ENCODE data around the gene THRB. TPM values are rescaled to one million over a fixed set of nuclear protein-coding genes. Genes with fewer than 3 reads are reported as not detected.
A peak's percentile ranks its signal among the peaks of the same experiment; 100 is the strongest.

THRB gene
- polyA plus RNA-seq, 1 experiment: 0.83 TPM

DNA sequence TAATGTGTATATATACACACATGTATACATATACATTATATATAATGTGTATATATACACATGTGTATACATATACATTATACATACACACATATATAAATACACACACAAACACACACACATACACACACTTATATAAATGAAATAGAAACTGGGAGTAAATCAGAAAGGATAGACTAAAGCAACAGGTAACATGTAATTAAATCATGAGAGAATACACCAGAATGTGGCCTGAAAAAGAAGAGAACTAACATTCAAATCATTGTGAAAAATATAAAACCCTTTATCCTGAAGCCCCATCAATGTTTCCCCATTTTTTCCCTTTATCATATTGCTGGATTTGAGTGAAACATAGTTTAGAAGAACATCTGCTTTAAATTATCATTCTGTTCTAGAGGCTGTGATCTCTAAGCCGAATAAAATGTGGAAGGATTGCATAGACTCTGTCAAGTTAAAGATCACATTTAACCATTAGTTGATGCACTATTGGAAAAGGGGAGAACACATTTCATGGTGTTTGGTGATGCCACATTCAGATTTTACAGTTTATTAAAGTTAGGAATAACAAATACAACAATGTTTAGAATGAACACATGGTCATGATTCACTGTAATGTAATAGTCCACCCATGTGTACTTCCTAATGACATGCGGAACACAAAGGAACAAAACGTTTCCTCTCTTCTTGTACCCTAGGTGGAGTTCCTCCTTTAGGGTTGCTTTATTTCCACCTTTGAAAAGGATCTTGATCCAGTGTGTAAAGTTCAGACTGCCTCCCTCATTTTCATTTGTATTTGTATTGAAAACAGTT lies 12.5 kb upstream of the THRB start:
- no peak overlapping the region for H3K4me3 ChIP-seq (ENCODE audit: low read depth, low read length)
- ChIA-PET CTCF (no interaction called here), POLR2A (no interaction called here)
- no peaks in the 10 kb centered on the region for H3K27me3 ChIP-seq (ENCODE audit: control insufficient read depth, insufficient read depth, low read length)
- TF ChIP-seq, protein P1, sequence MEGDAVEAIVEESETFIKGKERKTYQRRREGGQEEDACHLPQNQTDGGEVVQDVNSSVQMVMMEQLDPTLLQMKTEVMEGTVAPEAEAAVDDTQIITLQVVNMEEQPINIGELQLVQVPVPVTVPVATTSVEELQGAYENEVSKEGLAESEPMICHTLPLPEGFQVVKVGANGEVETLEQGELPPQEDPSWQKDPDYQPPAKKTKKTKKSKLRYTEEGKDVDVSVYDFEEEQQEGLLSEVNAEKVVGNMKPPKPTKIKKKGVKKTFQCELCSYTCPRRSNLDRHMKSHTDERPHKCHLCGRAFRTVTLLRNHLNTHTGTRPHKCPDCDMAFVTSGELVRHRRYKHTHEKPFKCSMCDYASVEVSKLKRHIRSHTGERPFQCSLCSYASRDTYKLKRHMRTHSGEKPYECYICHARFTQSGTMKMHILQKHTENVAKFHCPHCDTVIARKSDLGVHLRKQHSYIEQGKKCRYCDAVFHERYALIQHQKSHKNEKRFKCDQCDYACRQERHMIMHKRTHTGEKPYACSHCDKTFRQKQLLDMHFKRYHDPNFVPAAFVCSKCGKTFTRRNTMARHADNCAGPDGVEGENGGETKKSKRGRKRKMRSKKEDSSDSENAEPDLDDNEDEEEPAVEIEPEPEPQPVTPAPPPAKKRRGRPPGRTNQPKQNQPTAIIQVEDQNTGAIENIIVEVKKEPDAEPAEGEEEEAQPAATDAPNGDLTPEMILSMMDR (IDR thresholded peaks at IDR 0.05; ENCODE audit: insufficient read depth, low read depth, low read length): no peak
- no peak for DNase-seq (ENCODE audit: low read depth)
- H3K36me3 ChIP-seq (ENCODE audit: control insufficient read depth, insufficient read depth, low read length): no peaks in the 10 kb centered on the region

DNA sequence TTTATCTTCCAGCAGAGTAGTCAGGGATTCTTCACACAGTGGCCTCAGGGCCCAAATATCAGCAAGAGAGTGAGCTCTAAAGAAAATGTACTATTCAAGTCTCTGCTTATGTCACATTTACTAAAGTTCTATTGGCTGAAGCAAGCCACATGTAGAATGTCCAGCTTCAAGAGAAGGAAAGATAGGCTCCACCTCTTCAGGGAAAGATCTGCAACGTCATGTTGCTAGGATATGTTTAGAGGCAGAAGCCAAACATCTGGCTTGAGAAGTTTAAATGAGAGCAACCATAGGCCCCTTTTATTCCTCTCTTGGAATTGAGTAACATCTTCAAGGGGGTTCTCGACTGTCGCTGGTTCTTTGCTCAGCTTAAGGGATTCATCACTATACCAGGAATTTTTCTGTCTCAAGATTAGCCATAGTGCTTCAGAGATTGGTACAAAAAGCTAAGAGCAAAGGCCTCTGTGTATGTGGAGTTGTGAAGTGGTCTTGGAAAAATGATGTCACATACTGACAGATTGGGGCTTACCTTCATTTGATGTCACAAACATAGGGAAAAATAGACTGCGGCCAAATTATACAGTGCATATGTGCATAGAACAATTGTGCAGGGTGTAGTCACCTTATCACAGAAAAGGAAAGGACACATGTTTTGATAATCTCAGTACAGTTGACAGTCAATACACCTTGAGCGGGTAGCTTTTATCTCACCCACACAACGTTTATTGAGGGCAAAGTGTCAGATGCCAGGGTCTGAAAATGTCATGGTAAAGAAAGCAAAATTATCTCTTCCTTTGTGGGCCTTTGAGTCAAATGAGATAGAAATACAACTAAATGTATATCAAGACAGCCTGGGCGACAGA lies 11.3 kb upstream of the THRB start:
- peak; percentile 27 for DNase-seq (ENCODE audit: low read depth)
- ChIA-PET CTCF (interaction anchor here (0.7 to 1.1 kb wide), 4 partner anchors 9 to 838 kb away, joined by 3 to 6 read pairs (median 4); no protein-coding TSS in a partner anchor), POLR2A (interaction anchor here (0.6 kb wide), 1 partner anchor 15 kb away, joined by 4 read pairs; no protein-coding TSS in a partner anchor)
- Histone ChIP-seq H3K27me3 (ENCODE audit: control insufficient read depth, insufficient read depth, low read length) (no peaks in the 10 kb centered on the region), H3K36me3 (ENCODE audit: control insufficient read depth, insufficient read depth, low read length) (no peaks in the 10 kb centered on the region), H3K4me3 (ENCODE audit: low read depth, low read length) (no peak overlapping the region)
- TF ChIP-seq, protein P1 (IDR thresholded peaks at IDR 0.05; ENCODE audit: insufficient read depth, low read depth, low read length): no peak

DNA sequence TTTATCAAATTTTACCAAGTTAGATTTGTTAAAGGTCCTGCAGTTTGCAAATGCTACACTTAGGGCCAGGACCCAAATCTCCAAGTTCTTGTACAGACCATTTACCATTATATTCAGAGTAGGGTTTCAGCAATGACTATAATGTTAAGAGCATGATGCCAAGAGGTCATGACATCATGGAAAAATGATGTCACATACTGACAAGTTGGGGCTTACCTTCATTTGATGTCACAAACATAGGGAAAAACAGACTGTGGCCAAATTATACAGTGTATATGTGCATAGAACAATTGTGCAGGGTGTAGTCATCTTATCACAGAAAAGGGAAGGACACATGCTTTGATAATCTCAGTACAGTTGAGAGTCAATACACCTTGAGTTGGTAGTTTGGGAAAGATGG lies 10.1 kb upstream of the THRB start:
- DNase-seq (ENCODE audit: low read depth): no peak
- TF ChIP-seq, protein P1 (IDR thresholded peaks at IDR 0.05; ENCODE audit: insufficient read depth, low read depth, low read length): no peak
- ChIA-PET CTCF (interaction anchor here (0.9 kb wide), 1 partner anchor 837 kb away, joined by 3 read pairs; no protein-coding TSS in a partner anchor), POLR2A (no interaction called here)
- Histone ChIP-seq H3K4me3 (ENCODE audit: low read depth, low read length) (no peak overlapping the region), H3K36me3 (ENCODE audit: control insufficient read depth, insufficient read depth, low read length) (no peaks in the 10 kb centered on the region), H3K27me3 (ENCODE audit: control insufficient read depth, insufficient read depth, low read length) (no peaks in the 10 kb centered on the region)

DNA sequence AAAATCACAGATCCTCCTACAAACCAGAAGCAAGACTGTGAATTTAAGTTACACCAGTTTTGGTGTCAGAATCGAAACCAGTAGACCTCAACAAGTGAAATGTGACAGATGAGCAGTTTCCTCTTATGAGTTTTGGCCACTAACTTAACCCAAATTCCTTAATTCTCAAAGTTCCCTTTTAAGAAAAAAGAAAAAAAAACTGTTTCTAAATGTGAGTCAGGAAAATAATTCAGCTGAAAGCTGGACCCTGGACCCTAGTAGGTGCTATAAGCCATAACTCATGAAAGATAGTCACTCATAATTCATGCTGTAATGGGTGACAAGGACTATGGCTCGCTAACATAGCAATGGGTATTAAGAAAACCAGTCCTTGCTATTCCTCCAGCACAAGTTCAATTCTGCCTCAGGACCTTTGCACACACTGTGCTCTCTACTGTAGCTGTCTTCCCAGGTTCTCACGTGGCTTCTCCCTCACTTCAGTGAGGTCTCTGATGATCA lies 9.0 kb upstream of the THRB start:
- no peak for DNase-seq (ENCODE audit: low read depth)
- Histone ChIP-seq H3K36me3 (ENCODE audit: control insufficient read depth, insufficient read depth, low read length) (no peaks in the 10 kb centered on the region), H3K27me3 (ENCODE audit: control insufficient read depth, insufficient read depth, low read length) (no peaks in the 10 kb centered on the region), H3K4me3 (ENCODE audit: low read depth, low read length) (no peak overlapping the region)
- ChIA-PET CTCF (no interaction called here), POLR2A (no interaction called here)
- TF ChIP-seq, protein P1 (IDR thresholded peaks at IDR 0.05; ENCODE audit: insufficient read depth, low read depth, low read length): no peak

DNA sequence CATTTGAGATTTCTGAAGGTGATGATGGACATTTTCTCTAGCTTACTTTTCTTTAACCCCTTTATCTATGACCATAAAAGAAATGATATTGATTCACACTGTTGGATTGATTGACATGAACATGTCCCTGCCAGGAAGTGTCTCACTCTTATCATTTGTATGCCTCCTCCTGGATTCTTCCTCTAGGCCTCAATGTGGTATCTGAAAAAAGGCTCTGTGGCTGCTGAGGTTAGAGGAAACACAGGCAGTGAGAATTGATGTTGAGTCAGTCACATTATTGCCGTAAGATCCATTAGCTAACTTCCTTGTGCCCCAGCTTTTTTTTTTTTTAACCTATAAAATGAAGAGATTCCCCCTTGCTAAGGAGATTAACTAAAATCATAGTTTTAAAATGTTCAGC lies 8.0 kb upstream of the THRB start:
- CTCF ChIA-PET: no interaction called here
- H3K36me3 ChIP-seq (ENCODE audit: control insufficient read depth, insufficient read depth, low read length): no peaks in the 10 kb centered on the region
- TF ChIP-seq, protein P1 (IDR thresholded peaks at IDR 0.05; ENCODE audit: insufficient read depth, low read depth, low read length): no peak
- no peak for DNase-seq (ENCODE audit: low read depth)
- H3K4me3 ChIP-seq (ENCODE audit: low read depth, low read length): no peak overlapping the region
- no peaks in the 10 kb centered on the region for H3K27me3 ChIP-seq (ENCODE audit: control insufficient read depth, insufficient read depth, low read length)
- POLR2A ChIA-PET: no interaction called here
